HG02588 (cell line): ENCODE data around the gene BRD3OS.
"Not testable (repeated sequence)": the region's sequence is repeated elsewhere in the genome, so short reads cannot be mapped to it uniquely, and the experiment has no call there.

Experiments used
- ATAC-seq: cut with Tn5 transposase; IDR thresholded peaks from one replicate; pipeline ENCODE4 v1.9.1; 2021; ENCODE audit warnings: mild to moderate bottlenecking, moderate library complexity; ENCODE audit not compliant: unreplicated experiment

BRD3OS gene

GRCh38 chr9:134061688-134062371, 36.5 kb downstream of the BRD3OS start:
- no peak for ATAC-seq

- no peak for ATAC-seq
Observed at GRCh38 chr9:134062461-134063087, 37.3 kb downstream of the BRD3OS start.

GRCh38 chr9:134063088-134063570, 37.8 kb downstream of the BRD3OS start:
- ATAC-seq: no peak

- no peak for ATAC-seq
Observed at GRCh38 chr9:134063571-134064450, 38.5 kb downstream of the BRD3OS start.

- ATAC-seq: no peak
Observed at GRCh38 chr9:134064711-134065110, 39.4 kb downstream of the BRD3OS start.

- ATAC-seq: no peak
Observed at GRCh38 chr9:134065612-134066419, 40.5 kb downstream of the BRD3OS start.

- no peak for ATAC-seq
Observed at GRCh38 chr9:134066526-134066912, 41.2 kb downstream of the BRD3OS start.

- ATAC-seq: peak; percentile 1
Observed at GRCh38 chr9:134066913-134067851, 41.9 kb downstream of the BRD3OS start.

- ATAC-seq: peak; percentile 74
Observed at GRCh38 chr9:134067904-134068743, 42.8 kb downstream of the BRD3OS start, which contains the start of gene BRD3. TSS of gene BRD3 (minus strand) at chr9:134068026. CDS start at chr9:134053477, 14,549 bp downstream.

GRCh38 chr9:134068744-134069479, 43.6 kb downstream of the BRD3OS start:
- no peak for ATAC-seq

GRCh38 chr9:134069480-134070399, 44.5 kb downstream of the BRD3OS start:
- ATAC-seq: no peak

GRCh38 chr9:134071149-134071548, 45.9 kb downstream of the BRD3OS start:
- no peak for ATAC-seq

- ATAC-seq: not testable (repeated sequence)
Observed at GRCh38 chr9:134072683-134073082, 47.4 kb downstream of the BRD3OS start.

GRCh38 chr9:134073500-134073899, 48.2 kb downstream of the BRD3OS start:
- no peak for ATAC-seq

- not testable (repeated sequence) for ATAC-seq
Observed at GRCh38 chr9:134075689-134076088, 50.4 kb downstream of the BRD3OS start.

- ATAC-seq: no peak
Observed at GRCh38 chr9:134076644-134077043, 51.4 kb downstream of the BRD3OS start.
